ENCODE measurements around the gene CACNA1S.

- TF ChIP-seq CTCF (conservative IDR thresholded peaks at IDR 0.05; ENCODE audit: low read length) (no peak), EZH2phosphoT487 (IDR thresholded peaks at IDR 0.05; ENCODE audit: borderline replicate concordance, low read depth, low read length) (no peak)
Measured at GRCh38 chr1:201140941-201141260, 28.7 kb upstream of the CACNA1S start.
